RWPE2 (cell line): ENCODE data around the gene GAL3ST3.

Source experiments
- ATAC-seq: fragments of 200-7000 bp; cut with Tn5 transposase; 3 replicates; pipeline ENCODE4 v1.9.1; 2021; ENCODE audit warnings: low read depth
- DNase-seq: peaks from one replicate; pipeline ENCODE4 v3.0.0-alpha.2; 2020; ENCODE audit warnings: low spot score
- H3K27ac ChIP-seq: fragments of 450-650 bp; 2 replicates; pipeline ENCODE4 v1.5.1; 2017; ENCODE audit warnings: mild to moderate bottlenecking; ENCODE audit not compliant: poor library complexity, severe bottlenecking
- H3K27me3 ChIP-seq: fragments of 250-450 bp; sonication (Bioruptor Pico); 2 replicates; pipeline ENCODE4 v1.5.1; 2021; ENCODE audit warnings: mild to moderate bottlenecking, moderate library complexity; ENCODE audit not compliant: insufficient read depth, poor library complexity, severe bottlenecking
- H3K36me3 ChIP-seq: fragments of 250-450 bp; sonication (Bioruptor Pico); 2 replicates; pipeline ENCODE4 v1.5.1; 2020; ENCODE audit warnings: low read depth, mild to moderate bottlenecking, moderate library complexity
- H3K4me1 ChIP-seq: fragments of 250-450 bp; sonication (Bioruptor Pico); 2 replicates; pipeline ENCODE4 v1.5.1; 2021; ENCODE audit warnings: mild to moderate bottlenecking, moderate library complexity; ENCODE audit not compliant: insufficient read depth, poor library complexity, severe bottlenecking
- H3K4me3 ChIP-seq: fragments of 250-450 bp; sonication (Bioruptor Pico); 2 replicates; pipeline ENCODE4 v1.5.1; 2021; ENCODE audit warnings: mild to moderate bottlenecking, moderate library complexity; ENCODE audit not compliant: severe bottlenecking
- H3K9me3 ChIP-seq: fragments of 250-450 bp; sonication (Bioruptor Pico); 2 replicates; pipeline ENCODE4 v1.5.1; 2021; ENCODE audit warnings: mild to moderate bottlenecking, moderate library complexity; ENCODE audit not compliant: severe bottlenecking
- CTCF ChIP-seq: fragments of 450-650 bp; IDR thresholded peaks from one replicate; pipeline ENCODE4 v1.5.1; 2017; ENCODE audit warnings: mild to moderate bottlenecking, moderate library complexity; ENCODE audit not compliant: poor library complexity, severe bottlenecking

The GAL3ST3 gene

GRCh38 chr11:66084821-66085475 lies 36.0 kb upstream of the GAL3ST3 start:
- no peaks in the 10 kb centered on the region for H3K27me3 ChIP-seq
- peaks cover 34% of the 10 kb centered on the region for H3K4me1 ChIP-seq
- no peak overlapping the region for H3K27ac ChIP-seq
- no peak for TF ChIP-seq CTCF
- ATAC-seq (no peak), DNase-seq (no peak)
- no peaks in the 10 kb centered on the region for H3K9me3 ChIP-seq
- H3K4me3 ChIP-seq: no peak overlapping the region
- peaks cover 10% of the 10 kb centered on the region for H3K36me3 ChIP-seq

DNA sequence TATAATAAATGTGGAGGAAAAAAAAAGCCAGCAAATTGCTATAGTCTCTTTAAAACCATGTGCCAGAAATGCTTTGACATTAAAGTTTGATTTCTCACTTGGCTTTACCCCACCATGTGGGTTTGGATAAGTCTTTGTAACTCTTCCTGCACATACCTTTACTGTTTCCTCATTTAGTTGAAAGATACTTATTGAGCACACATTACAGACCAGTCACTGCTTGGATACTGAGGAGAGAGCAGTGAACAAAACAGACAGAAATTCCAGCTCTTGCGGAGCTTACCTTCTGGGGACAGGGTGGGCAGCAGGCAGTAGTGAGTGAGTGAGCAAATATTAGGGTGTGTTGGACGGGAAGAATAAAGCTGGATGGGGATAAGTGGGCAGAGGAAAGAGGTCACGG lies 34.8 kb upstream of the GAL3ST3 start:
- ATAC-seq: no peak
- Histone ChIP-seq H3K9me3 (no peaks in the 10 kb centered on the region), H3K27ac (peak overlapping the region; percentile 63), H3K27me3 (no peaks in the 10 kb centered on the region), H3K4me1 (peaks cover 34% of the 10 kb centered on the region), H3K36me3 (peaks cover 5% of the 10 kb centered on the region), H3K4me3 (no peak overlapping the region)
- TF ChIP-seq CTCF: no peak
- DNase-seq: no peak

GRCh38 chr11:66082946-66083698 lies 34.2 kb upstream of the GAL3ST3 start:
- Histone ChIP-seq H3K36me3 (peaks cover 3% of the 10 kb centered on the region), H3K4me3 (no peak overlapping the region), H3K4me1 (peaks cover 34% of the 10 kb centered on the region), H3K27me3 (no peaks in the 10 kb centered on the region), H3K27ac (peak overlapping the region; percentile 63), H3K9me3 (no peaks in the 10 kb centered on the region)
- no peak for TF ChIP-seq CTCF
- DNase-seq: no peak
- ATAC-seq: peak; percentile 26; the same call in 2 of the 3 replicates

DNA sequence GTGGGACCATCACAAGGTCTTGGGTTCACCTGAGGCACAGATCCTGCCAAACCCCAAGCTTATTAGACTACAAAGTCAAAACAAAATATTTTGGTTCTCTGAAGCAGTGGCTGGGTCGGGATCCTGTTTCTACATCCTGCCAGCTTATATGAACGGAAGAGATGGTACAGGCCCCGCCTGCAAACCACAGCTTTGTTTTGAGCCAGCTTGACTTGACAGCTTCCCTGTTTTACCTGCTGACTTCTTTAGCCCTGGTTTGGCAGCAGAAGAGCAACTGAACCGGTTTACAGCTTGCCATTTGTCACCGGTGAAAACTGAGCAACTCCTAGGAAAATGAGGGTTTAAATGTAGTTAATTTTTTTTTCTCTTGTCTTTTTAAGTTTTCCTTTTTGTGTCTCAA lies 32.5 kb upstream of the GAL3ST3 start:
- Histone ChIP-seq H3K4me3 (no peak overlapping the region), H3K27me3 (no peaks in the 10 kb centered on the region), H3K36me3 (peaks cover 6% of the 10 kb centered on the region), H3K4me1 (peaks cover 34% of the 10 kb centered on the region), H3K9me3 (no peaks in the 10 kb centered on the region), H3K27ac (peak overlapping the region; percentile 63)
- ATAC-seq (peak; percentile 86), DNase-seq (no peak)
- TF ChIP-seq CTCF: no peak
